Measurements from ENCODE around the gene DUSP8. TPM values are rescaled to one million over a fixed set of nuclear protein-coding genes. Genes with fewer than 3 reads are reported as not detected.

DUSP8 gene
- total and polyA plus RNA-seq, 9 of the 15 experiments (the other 6 are each of a cell fraction or from before 2014, with no cell fraction given), result 0.14 to 2.0 (median 0.86) TPM; not detected in 2

- TF ChIP-seq RFX5 (IDR thresholded peaks at IDR 0.05; ENCODE audit: low read depth, low read length) (no peak), TARDBP (IDR thresholded peaks at IDR 0.05) (peak; percentile 51; the same call in 1 of the 2 replicates), ID3 (CRISPR knock-in tag; IDR thresholded peaks at IDR 0.05) (no peak), ID3 (tag; IDR thresholded peaks at IDR 0.05) (no peak), CREM (IDR thresholded peaks at IDR 0.05; ENCODE audit: low read depth) (peak; percentile 92), NKRF (IDR thresholded peaks at IDR 0.05; ENCODE audit: borderline replicate concordance) (no peak), PRDM10 (IDR thresholded peaks at IDR 0.05; ENCODE audit: partially characterized antibody) (peak; percentile 91), ZBTB40 (IDR thresholded peaks at IDR 0.05) (peak; percentile 58; the same call in 1 of the 2 replicates), ZBTB40 (CRISPR knock-in tag; IDR thresholded peaks at IDR 0.05) (no peak), GABPB1 (CRISPR knock-in tag; IDR thresholded peaks at IDR 0.05) (peak; percentile 88), NFE2 (IDR thresholded peaks at IDR 0.05; ENCODE audit: low read depth) (0 out of 2 replicates have a peak, but pooled peaks have one; percentile 7)
Measured at GRCh38 chr11:1619449-1619848, 47.4 kb upstream of the DUSP8 start (continued).
